Measurements from ENCODE around the gene SLC25A21. TPM values are rescaled to one million over a fixed set of nuclear protein-coding genes. Genes with fewer than 3 reads are reported as not detected.

The SLC25A21 gene
- total RNA-seq, 1 experiment from 2014 or later = 7.1 TPM

DNA sequence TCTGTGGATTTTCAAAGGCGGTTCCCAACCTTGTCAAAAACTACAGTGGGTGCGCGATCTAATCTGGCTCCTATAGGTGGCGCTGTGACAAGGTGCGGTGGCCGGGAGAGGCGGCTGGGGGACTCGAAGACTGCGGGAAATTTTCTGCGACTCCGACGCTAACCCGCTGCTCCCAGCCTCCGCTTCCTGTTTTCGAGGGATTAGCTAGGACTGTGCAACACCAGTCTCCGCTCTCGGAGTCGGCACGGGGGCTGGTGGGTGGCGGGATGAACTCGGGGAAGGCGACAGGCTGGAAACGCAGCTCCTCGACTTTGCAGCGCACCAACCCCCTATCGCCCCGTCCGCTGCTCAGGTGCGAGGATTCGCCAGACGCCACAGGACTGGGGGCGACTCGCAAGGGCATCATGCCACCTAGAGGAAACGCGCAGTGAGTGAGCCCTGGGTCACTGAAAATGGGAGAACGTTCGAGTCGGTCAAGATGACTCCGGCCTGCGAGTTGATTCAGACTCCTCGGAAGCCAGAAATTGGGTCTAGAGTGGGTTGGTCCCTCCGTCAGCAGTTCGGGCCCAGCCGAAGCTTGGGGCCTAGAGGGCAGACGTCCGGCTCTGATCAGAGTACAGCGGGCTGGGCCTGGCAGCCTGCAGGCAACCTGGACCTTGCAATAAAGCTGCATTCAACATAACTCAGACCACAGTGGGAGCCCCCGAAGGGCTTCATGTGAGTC is 516.3 kb downstream of the SLC25A21 start:
- WGBS (ENCODE audit: extremely low coverage, insufficient read length, low lambda C conversion rate) = no CpG with 5 or more reads among the region's 48 CpGs
- H4K5ac ChIP-seq (ENCODE audit: insufficient read length, low read depth, low read length) = no peak overlapping the region
- peak; percentile 77 for DNase-seq
- H4K91ac ChIP-seq (ENCODE audit: insufficient read length, low read depth, low read length) = no peak overlapping the region
- H3K18ac ChIP-seq (ENCODE audit: insufficient read length, low read depth, low read length) = no peak overlapping the region
- no peak overlapping the region for H4K8ac ChIP-seq (replicated peaks; ENCODE audit: insufficient read length, low read depth, low read length)
- no peak overlapping the region for H3K56ac ChIP-seq (ENCODE audit: insufficient read length, low read depth, low read length)
- TF ChIP-seq, protein P1, sequence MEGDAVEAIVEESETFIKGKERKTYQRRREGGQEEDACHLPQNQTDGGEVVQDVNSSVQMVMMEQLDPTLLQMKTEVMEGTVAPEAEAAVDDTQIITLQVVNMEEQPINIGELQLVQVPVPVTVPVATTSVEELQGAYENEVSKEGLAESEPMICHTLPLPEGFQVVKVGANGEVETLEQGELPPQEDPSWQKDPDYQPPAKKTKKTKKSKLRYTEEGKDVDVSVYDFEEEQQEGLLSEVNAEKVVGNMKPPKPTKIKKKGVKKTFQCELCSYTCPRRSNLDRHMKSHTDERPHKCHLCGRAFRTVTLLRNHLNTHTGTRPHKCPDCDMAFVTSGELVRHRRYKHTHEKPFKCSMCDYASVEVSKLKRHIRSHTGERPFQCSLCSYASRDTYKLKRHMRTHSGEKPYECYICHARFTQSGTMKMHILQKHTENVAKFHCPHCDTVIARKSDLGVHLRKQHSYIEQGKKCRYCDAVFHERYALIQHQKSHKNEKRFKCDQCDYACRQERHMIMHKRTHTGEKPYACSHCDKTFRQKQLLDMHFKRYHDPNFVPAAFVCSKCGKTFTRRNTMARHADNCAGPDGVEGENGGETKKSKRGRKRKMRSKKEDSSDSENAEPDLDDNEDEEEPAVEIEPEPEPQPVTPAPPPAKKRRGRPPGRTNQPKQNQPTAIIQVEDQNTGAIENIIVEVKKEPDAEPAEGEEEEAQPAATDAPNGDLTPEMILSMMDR (conservative IDR thresholded peaks at IDR 0.05) = peak; percentile 87
- no peak overlapping the region for H2AFZ ChIP-seq (ENCODE audit: low read length)
- no peaks in the 10 kb centered on the region for H3K4me1 ChIP-seq (ENCODE audit: insufficient read depth, low read length)
- H2AK5ac ChIP-seq (ENCODE audit: insufficient read length, low read length) = no peak overlapping the region
- peaks cover 2 to 10% of the 10 kb centered on the region in 2 experiments; a peak in 2 of 5 replicates for H3K9me3 Mint-ChIP-seq
- no peak overlapping the region for H2BK12ac ChIP-seq (ENCODE audit: insufficient read length, low read depth, low read length)
- no peaks in the 10 kb centered on the region for H4K20me1 ChIP-seq (ENCODE audit: control insufficient read depth, insufficient read depth, insufficient read length)
- no peaks in the 10 kb centered on the region for H3K79me2 ChIP-seq (ENCODE audit: insufficient read depth, low read length)
- no peak overlapping the region for H3T11ph ChIP-seq (ENCODE audit: low read length)
- H3K27me3 Mint-ChIP-seq (ENCODE audit: low read depth) = peaks cover 100% of the 10 kb centered on the region
- peak overlapping the region; percentile 42 to 66 for H3K4me3 Mint-ChIP-seq
- peaks cover 97% of the 10 kb centered on the region for H3K27me3 ChIP-seq (ENCODE audit: insufficient read depth, low read length)
- no peak overlapping the region for H3K9ac ChIP-seq (ENCODE audit: extremely low read depth, insufficient read length, low read length)
- H2BK15ac ChIP-seq (ENCODE audit: low read depth, low read length) = no peak overlapping the region
- no peak overlapping the region for H3K27ac Mint-ChIP-seq
- no peak overlapping the region for H3K4ac ChIP-seq (ENCODE audit: low read depth, low read length)
- no peak overlapping the region for H2BK20ac ChIP-seq (ENCODE audit: low read depth, low read length, poor library complexity, severe bottlenecking)
- no peaks in the 10 kb centered on the region for H3K79me1 ChIP-seq (ENCODE audit: insufficient read depth, low read depth, low read length, poor library complexity, severe bottlenecking)
- peaks cover 9 to 41% of the 10 kb centered on the region in 2 experiments for H3K4me1 Mint-ChIP-seq
- H3K27ac ChIP-seq (ENCODE audit: insufficient read length, low read depth, low read length) = no peak overlapping the region
- H3K9me3 ChIP-seq (ENCODE audit: control insufficient read depth, low read depth, low read length) = no peaks in the 10 kb centered on the region
- H3K14ac ChIP-seq (ENCODE audit: insufficient read depth, low read length) = no peak overlapping the region
- H3K23ac ChIP-seq (ENCODE audit: insufficient read length, low read depth, low read length) = no peak overlapping the region
- H3K4me2 ChIP-seq (ENCODE audit: insufficient read depth, insufficient read length, low read length) = peak overlapping the region; percentile 44
- H3K36me3 Mint-ChIP-seq (ENCODE audit: insufficient read depth in 1 of 3, low read depth in 3 of 3) = no peaks in the 10 kb centered on the region; a peak in 2 of 7 replicates
- H3K23me2 ChIP-seq (ENCODE audit: insufficient read length, low read depth, low read length, poor library complexity, severe bottlenecking) = no peaks in the 10 kb centered on the region
- no peak overlapping the region for H2BK5ac ChIP-seq (ENCODE audit: insufficient read length, low read length)
- H2BK120ac ChIP-seq (ENCODE audit: low read depth, low read length, poor library complexity, severe bottlenecking) = no peak overlapping the region

Measured in H9 (cell line).